Dedifferentiated amniotic fluid mesenchymal stem cell (primary cell): ENCODE measurements around the gene CXCL14.
"Not testable (repeated sequence)": the region's sequence is repeated elsewhere in the genome, so short reads cannot be mapped to it uniquely, and the experiment has no call there.

Experiments
- DNase-seq: peaks from one replicate; pipeline ENCODE4 v3.0.0-alpha.2; 2016; ENCODE audit errors: extremely low spot score

Gene CXCL14

GRCh38 chr5:135543485-135544304 is 35.1 kb downstream of the CXCL14 start:
- no peak for DNase-seq

- DNase-seq = no peak
Observed at GRCh38 chr5:135543001-135543484, 35.7 kb downstream of the CXCL14 start.

GRCh38 chr5:135541807-135542502 is 36.8 kb downstream of the CXCL14 start:
- DNase-seq = no peak

- no peak for DNase-seq
Observed at GRCh38 chr5:135539430-135540005, 39.3 kb downstream of the CXCL14 start.

- no peak for DNase-seq
Observed at GRCh38 chr5:135538261-135538660, 40.5 kb downstream of the CXCL14 start.

GRCh38 chr5:135537745-135538144 is 41.0 kb downstream of the CXCL14 start:
- no peak for DNase-seq

- DNase-seq = no peak
Observed at GRCh38 chr5:135537271-135537670, 41.5 kb downstream of the CXCL14 start.

- no peak for DNase-seq
Observed at GRCh38 chr5:135535820-135536801, 42.7 kb downstream of the CXCL14 start, which contains the start of gene NEUROG1. Gene NEUROG1 (minus strand): TSS chr5:135535964. CDS start chr5:135535690, 274 bp downstream.

- no peak for DNase-seq
Observed at GRCh38 chr5:135535420-135535819, 43.4 kb downstream of the CXCL14 start.

- DNase-seq = no peak
Observed at GRCh38 chr5:135534609-135535419, 44.0 kb downstream of the CXCL14 start.

- no peak for DNase-seq
Observed at GRCh38 chr5:135533794-135534193, 45.0 kb downstream of the CXCL14 start.

- DNase-seq = no peak
Observed at GRCh38 chr5:135533334-135533733, 45.5 kb downstream of the CXCL14 start.

GRCh38 chr5:135529576-135529975 is 49.2 kb downstream of the CXCL14 start:
- not testable (repeated sequence) for DNase-seq

GRCh38 chr5:135526924-135527323 is 51.9 kb downstream of the CXCL14 start:
- no peak for DNase-seq

- no peak for DNase-seq
Observed at GRCh38 chr5:135521964-135522363, 56.8 kb downstream of the CXCL14 start.
